SK-N-SH (cell line): ENCODE results near the gene DCD.

Experiments
- CTCF ChIP-seq: fragments of 200-600 bp; sonication (generic); IDR thresholded peaks from 2 replicates; pipeline ENCODE4 v1.6.1; 2017; ENCODE audit warnings: antibody characterized with exemption, mild to moderate bottlenecking, moderate library complexity
- ELF1 ChIP-seq: IDR thresholded peaks from 2 replicates; pipeline ENCODE4 v1.4.0; 2012
- EZH2phosphoT487 ChIP-seq: fragments of 200-600 bp; sonication (generic); IDR thresholded peaks from 2 replicates; pipeline ENCODE4 v1.6.1; 2017; ENCODE audit warnings: low read depth, mixed run types, mild to moderate bottlenecking, antibody characterized with exemption, moderate library complexity, borderline replicate concordance
- MAX ChIP-seq: IDR thresholded peaks from 2 replicates; pipeline ENCODE4 v1.4.0; 2012; ENCODE audit warnings: low read depth
- NFIC ChIP-seq: IDR thresholded peaks from 2 replicates; pipeline ENCODE4 v1.4.0; 2012; ENCODE audit warnings: borderline replicate concordance
- NRF1 ChIP-seq: IDR thresholded peaks from 2 replicates; pipeline ENCODE4 v1.6.1; 2012; ENCODE audit warnings: low read depth, mild to moderate bottlenecking, low read length
- RAD21 ChIP-seq: IDR thresholded peaks from 2 replicates; pipeline ENCODE4 v1.6.1; 2012; ENCODE audit warnings: mild to moderate bottlenecking, low read length
- REST ChIP-seq: IDR thresholded peaks from 2 replicates; pipeline ENCODE4 v1.6.1; 2012; ENCODE audit warnings: mild to moderate bottlenecking, low read depth, low read length, moderate library complexity
- RFX5 ChIP-seq: IDR thresholded peaks from 2 replicates; pipeline ENCODE4 v1.6.1; 2012; ENCODE audit warnings: mild to moderate bottlenecking, improper control_type of control experiment, low read length
- SIN3A ChIP-seq: IDR thresholded peaks from 2 replicates; pipeline ENCODE4 v1.6.1; 2012; ENCODE audit warnings: low read depth, mild to moderate bottlenecking, low read length, moderate library complexity, borderline replicate concordance
- ZBTB33 ChIP-seq: IDR thresholded peaks from 2 replicates; pipeline ENCODE4 v1.4.0; 2012; ENCODE audit warnings: low read depth, borderline replicate concordance

GRCh38 chr12:54658306-54659264 is 10.4 kb upstream of the DCD start:
- TF ChIP-seq CTCF (peak; percentile 66), ZBTB33 (no peak), ELF1 (no peak), EZH2phosphoT487 (no peak), SIN3A (no peak), RFX5 (no peak), RAD21 (peak; percentile 9; the same call in 1 of the 2 replicates), REST (no peak), NFIC (no peak), NRF1 (no peak), MAX (no peak)
